ENCODE measurements around the gene XIRP2.
"Not testable (repeated sequence)": the region's sequence is repeated elsewhere in the genome, so short reads cannot be mapped to it uniquely, and the experiment has no call there.

Gene XIRP2

GRCh38 chr2:167057446-167057845 lies 169.2 kb downstream of the XIRP2 start:
- no peak for DNase-seq

- no peak for DNase-seq
These were observed 170.9 kb downstream of the XIRP2 start for GRCh38 chr2:167059173-167059572.

DNA sequence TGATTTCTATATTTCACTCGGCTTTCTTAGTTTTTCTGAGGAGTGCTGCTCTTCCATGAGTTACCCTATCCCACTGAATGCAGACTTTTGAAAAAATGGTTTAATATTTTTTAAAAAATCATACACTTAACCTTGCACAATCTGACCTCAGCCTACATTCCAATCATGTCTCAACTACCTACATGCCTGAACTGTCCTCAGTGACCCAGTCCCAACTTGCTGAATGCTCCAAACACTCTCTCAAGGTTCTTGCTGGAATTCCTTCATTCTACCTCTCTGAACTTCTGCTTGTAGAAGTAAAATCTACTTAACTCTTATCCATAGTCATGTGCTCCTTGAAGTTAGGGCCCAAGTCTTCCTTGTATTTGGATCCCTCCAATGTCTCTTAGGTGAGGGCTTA lies 181.6 kb downstream of the XIRP2 start:
- no peak for DNase-seq

GRCh38 chr2:167075708-167076107 lies 187.4 kb downstream of the XIRP2 start:
- not testable (repeated sequence) for DNase-seq

DNA sequence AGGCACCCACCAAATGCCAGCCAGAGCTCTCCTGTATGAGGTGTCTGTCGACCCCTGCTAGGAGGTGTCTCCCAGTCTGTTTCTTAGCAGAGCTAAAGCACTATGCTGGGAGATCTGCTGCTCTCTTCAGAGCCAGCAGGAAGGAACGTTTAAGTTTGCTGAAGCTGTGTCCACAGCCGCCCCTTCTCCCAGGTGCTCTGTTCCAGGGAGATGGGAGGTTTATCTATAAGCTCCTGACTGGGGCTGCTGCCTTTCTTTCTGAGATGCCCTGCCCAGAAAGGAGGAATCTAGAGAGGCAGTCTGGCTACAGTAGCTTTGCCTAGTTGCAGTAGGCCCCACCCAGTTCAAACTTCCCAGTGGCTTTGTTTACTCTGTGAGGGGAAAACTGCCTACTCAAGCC lies 210.7 kb downstream of the XIRP2 start:
- not testable (repeated sequence) for DNase-seq

- no peak for DNase-seq
These were observed 212.2 kb downstream of the XIRP2 start for GRCh38 chr2:167100506-167100905.

GRCh38 chr2:167103028-167103756 lies 214.9 kb downstream of the XIRP2 start:
- no peak for DNase-seq

GRCh38 chr2:167103757-167104133 lies 215.5 kb downstream of the XIRP2 start:
- no peak for DNase-seq

- no peak for DNase-seq
These were observed 216.4 kb downstream of the XIRP2 start for GRCh38 chr2:167104691-167105090.

DNA sequence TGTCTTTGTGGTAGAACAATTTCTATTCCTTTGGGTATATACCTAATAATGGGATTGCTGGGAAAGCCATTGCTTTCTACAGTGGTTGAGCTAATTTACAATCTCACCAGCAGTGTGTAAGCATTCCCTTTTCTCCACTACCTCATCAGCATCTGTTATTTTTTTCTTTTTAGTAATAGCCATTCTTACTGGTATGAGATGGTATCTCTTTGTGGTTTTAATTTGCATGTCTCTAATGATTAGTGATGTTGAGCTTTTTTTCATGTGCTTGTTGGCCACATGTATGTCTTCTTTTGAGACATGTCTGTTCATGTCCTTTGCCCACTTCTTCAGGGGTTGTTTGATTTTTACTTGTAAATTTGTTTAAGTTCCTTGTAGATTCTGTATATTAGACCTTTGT lies 221.4 kb downstream of the XIRP2 start:
- not testable (repeated sequence) for DNase-seq

DNA sequence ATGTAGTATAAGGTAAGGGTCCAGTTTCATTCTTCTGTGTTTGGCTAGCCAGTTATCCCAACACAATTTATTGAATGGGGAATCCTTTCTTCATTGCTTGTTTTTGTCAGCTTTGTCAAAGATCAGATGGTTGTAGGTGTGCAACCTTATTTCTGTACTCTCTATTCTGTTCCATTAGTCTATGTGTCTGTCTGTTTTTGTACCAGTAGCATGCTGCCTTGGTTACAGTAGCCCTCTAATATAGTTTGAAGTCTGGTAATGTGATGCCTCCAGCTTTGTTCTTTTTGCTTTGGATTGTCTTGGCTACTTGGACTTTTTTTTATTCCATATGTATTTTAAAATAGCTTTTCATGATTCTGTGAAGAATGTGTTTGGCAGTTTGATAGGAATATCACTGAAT lies 222.1 kb downstream of the XIRP2 start:
- DNase-seq, result no peak

DNA sequence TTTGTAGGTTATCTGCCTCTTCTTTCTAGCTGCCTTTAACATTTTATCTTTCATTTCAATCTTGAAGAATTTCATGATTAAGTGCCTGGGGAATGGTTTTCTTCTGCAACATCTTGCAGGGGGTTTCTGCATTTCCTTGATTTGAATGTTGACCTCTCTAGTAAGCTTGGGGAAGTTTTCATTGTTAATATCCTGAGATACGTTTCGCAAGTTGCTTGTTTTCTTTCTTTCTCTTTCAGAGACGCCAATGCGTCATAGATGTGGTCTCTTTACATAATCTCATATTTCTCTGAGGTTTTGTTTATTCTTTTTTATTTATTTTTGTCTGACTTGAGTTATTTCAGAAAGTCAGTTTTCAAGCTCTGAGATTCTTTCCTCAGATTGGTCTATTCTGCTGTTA lies 225.7 kb downstream of the XIRP2 start:
- no peak for DNase-seq

DNA sequence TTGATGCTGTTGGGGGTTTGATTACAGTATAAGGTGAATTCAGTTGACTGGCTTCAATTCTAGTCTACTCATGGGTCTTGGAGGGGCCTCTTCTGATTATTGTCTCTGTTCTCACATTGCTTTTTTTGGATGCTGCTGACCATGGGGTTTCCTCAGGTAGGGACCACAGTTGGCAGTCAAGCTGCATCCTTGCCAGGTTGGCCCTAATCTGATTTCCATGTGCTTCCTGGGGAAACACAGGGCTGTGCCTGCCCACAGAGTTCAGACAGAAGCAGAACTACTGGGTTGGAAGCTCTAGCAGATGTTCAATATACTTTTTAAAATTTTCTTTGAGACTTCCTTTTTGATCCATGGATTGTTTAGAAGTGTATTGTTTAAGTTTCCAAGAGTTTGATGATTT lies 227.3 kb downstream of the XIRP2 start:
- DNase-seq, result no peak

DNA sequence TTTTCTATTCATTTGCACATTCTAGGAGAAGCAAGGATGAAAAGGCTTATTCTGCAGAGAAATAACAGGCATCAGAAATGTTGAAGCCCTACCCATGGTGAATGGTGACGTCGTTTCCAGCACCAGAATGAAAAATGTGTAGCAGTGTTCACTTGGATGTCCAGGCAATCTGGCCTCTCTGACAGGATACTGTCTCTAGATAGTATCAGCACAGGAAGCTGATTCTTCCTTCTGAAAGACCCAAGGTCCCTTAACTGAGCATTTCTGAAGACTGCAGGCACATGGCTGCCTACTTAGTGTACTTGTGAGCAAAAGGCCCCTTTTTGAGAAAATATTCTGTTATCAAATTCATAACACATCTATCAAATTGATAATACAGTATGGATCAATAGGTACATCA lies 234.1 kb downstream of the XIRP2 start:
- DNase-seq, result no peak

DNA sequence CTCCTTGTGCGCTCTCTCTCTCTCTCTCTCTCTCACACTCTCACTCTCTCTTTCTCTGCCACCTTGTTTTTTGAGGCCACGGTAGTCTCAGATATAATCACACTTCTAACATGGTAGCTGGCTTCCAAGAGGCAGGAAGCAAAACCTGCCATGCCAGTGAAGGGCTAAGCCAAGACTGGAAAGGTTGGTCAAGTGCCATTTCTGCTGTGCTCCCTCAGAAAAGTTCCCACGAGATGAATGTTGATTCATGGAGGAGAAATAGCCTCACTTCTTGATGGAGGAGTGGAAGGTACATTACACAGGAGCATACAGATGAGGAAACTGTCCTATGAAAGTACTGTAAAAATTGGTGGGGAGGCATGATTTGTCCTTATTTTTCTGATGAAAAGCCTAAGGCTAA lies 237.9 kb downstream of the XIRP2 start:
- no peak for DNase-seq

DNA sequence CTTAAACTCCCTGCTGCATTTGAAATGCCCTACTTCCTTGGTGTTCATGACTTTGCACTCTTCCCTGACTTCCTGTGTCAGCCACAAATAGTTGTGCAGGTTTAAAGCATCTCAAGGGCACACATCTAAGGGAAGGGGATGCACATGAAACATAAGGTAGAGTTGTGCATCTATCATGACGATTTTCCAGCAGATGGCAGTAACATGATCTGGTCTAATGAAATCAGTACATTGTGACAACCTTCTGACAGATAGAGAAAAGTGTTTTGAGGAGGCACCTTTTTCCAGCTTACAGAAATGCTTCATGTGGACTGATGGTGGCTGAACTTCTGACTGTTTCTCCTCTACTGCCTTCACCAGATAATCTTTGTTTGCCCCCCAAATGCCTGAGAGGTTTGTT lies 238.9 kb downstream of the XIRP2 start:
- DNase-seq, result no peak

DNA sequence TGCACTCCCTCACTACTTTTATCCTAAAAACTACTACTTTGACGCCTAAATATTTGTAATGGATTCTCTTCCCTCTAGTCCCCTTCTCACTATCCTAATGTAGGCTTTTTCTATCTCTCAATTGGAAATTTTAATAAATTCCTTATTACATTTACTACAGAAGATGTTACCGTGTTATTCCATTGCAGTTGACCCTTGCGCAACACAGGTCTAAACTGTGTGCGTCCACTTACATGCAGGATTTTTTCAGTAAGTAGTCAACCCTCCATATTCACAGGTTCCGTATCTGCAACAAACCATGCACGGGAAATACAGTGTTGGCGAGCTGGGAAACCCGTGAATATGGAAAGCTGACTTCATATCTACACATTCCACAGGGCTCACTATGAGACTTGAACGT lies 239.8 kb downstream of the XIRP2 start:
- DNase-seq, result no peak

- no peak for DNase-seq
These were observed 243.8 kb downstream of the XIRP2 start for GRCh38 chr2:167132066-167132465.

- DNase-seq, result no peak
These were observed 244.8 kb downstream of the XIRP2 start for GRCh38 chr2:167132906-167133555.

DNA sequence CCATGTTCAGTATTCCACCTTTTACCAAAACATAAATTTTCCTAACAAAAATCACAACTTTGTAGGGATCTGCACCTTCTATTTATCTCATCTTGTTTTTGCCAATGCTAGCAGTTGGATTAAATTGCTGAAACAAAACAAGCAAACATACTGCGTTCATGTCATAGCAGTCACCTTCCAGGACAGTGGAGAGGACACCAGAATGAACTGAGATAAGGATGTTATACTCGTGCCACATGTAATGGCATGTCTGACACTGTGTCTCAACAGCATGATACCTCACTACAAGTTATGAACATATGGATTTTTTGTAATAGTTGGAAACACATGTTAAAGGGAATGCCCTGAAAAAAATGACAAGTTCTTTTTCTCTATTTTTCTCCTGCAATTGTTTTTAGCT lies 245.3 kb downstream of the XIRP2 start:
- DNase-seq, result no peak

GRCh38 chr2:167134381-167135072 lies 246.2 kb downstream of the XIRP2 start:
- no peak for DNase-seq

DNA sequence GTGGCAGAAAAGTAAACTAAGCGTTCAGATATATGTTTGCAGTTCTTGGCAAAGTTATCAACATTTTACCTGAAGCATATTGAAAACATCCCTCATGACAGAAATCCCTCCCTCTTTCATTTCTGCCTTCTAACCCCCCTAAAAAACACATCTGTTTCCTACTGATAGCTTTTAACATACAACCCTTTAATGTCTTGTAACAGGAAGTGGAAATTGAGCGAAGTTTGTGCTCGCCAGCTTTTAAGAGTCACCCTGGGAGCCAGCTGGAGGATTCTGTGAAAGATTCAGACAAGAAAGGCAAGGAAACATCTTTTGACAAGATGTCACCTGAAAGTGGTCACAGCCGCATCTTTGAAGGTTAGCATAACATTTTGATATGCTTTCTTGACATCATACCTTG lies 247.4 kb downstream of the XIRP2 start:
- no peak for DNase-seq

- DNase-seq, result no peak
These were observed 248.8 kb downstream of the XIRP2 start for GRCh38 chr2:167136879-167137596.

- DNase-seq, result no peak
These were observed 252.1 kb downstream of the XIRP2 start for GRCh38 chr2:167140330-167140729.
